Kidney epithelial cell (primary cell): ENCODE measurements around the gene ZDHHC14. TPM values are rescaled to one million over a fixed set of nuclear protein-coding genes. Genes with fewer than 3 reads are reported as not detected.

Experiments
- DNase-seq: peaks from one replicate; pipeline ENCODE4 v3.0.0-alpha.2; 2010; ENCODE audit warnings: low read depth
- H3K27me3 ChIP-seq: 2 replicates; pipeline ENCODE4 v1.6.0; 2011; ENCODE audit warnings: low read length; ENCODE audit not compliant: control insufficient read depth, insufficient read depth
- H3K36me3 ChIP-seq: 2 replicates; pipeline ENCODE4 v1.5.1; 2011; ENCODE audit warnings: low read length; ENCODE audit not compliant: control insufficient read depth, insufficient read depth
- H3K4me3 ChIP-seq: 2 replicates; pipeline ENCODE4 v1.5.1; 2011; ENCODE audit warnings: low read depth, mild to moderate bottlenecking, control low read depth, low read length
- CTCF ChIP-seq: IDR thresholded peaks from 2 replicates; pipeline ENCODE4 v1.5.1; 2011; ENCODE audit warnings: mild to moderate bottlenecking, moderate library complexity, low read length, control low read depth, inconsistent platforms; ENCODE audit not compliant: insufficient read depth, poor library complexity, severe bottlenecking
- total RNA-seq: library from RNA; depleted of rRNA; stranded (reverse); fragments of >200 nt; gene quantifications from 2 replicates; pipeline ENCODE4 v1.2.3, GENCODE V29; 2015

ZDHHC14 gene
- total RNA-seq, 1 donor from 2014 or later: 9.7 TPM

- TF ChIP-seq CTCF: no peak
- Histone ChIP-seq H3K4me3 (no peak overlapping the region), H3K27me3 (no peaks in the 10 kb centered on the region), H3K36me3 (no peaks in the 10 kb centered on the region)
- DNase-seq: no peak
These were observed 330.1 kb downstream of the ZDHHC14 start for GRCh38 chr6:157711060-157711459.

- Histone ChIP-seq H3K4me3 (no peak overlapping the region), H3K36me3 (no peaks in the 10 kb centered on the region), H3K27me3 (peaks cover 2% of the 10 kb centered on the region)
- no peak for DNase-seq
- no peak for TF ChIP-seq CTCF
These were observed 331.8 kb downstream of the ZDHHC14 start for GRCh38 chr6:157712585-157713295.

GRCh38 chr6:157713451-157714152, 332.6 kb downstream of the ZDHHC14 start:
- no peak for TF ChIP-seq CTCF
- no peak for DNase-seq
- Histone ChIP-seq H3K27me3 (peaks cover 2% of the 10 kb centered on the region), H3K4me3 (no peak overlapping the region), H3K36me3 (no peaks in the 10 kb centered on the region)

GRCh38 chr6:157714153-157714490, 333.1 kb downstream of the ZDHHC14 start:
- H3K36me3 ChIP-seq: no peaks in the 10 kb centered on the region
- no peak for TF ChIP-seq CTCF
- DNase-seq: no peak
- no peak overlapping the region for H3K4me3 ChIP-seq
- H3K27me3 ChIP-seq: peaks cover 2% of the 10 kb centered on the region

- no peak for DNase-seq
- Histone ChIP-seq H3K4me3 (no peak overlapping the region), H3K27me3 (peaks cover 2% of the 10 kb centered on the region), H3K36me3 (no peaks in the 10 kb centered on the region)
- no peak for TF ChIP-seq CTCF
These were observed 334.8 kb downstream of the ZDHHC14 start for GRCh38 chr6:157715728-157716164.
